Globus pallidus (tissue), 1 donor: Measurements from ENCODE around the gene BROX.
"Not testable (repeated sequence)": the region's sequence is repeated elsewhere in the genome, so short reads cannot be mapped to it uniquely, and the experiment has no call there.

Source experiments
- DNase-seq: peaks from one replicate; pipeline ENCODE4 v3.0.0-alpha.2; 2015; ENCODE audit warnings: low spot score

BROX gene

DNA sequence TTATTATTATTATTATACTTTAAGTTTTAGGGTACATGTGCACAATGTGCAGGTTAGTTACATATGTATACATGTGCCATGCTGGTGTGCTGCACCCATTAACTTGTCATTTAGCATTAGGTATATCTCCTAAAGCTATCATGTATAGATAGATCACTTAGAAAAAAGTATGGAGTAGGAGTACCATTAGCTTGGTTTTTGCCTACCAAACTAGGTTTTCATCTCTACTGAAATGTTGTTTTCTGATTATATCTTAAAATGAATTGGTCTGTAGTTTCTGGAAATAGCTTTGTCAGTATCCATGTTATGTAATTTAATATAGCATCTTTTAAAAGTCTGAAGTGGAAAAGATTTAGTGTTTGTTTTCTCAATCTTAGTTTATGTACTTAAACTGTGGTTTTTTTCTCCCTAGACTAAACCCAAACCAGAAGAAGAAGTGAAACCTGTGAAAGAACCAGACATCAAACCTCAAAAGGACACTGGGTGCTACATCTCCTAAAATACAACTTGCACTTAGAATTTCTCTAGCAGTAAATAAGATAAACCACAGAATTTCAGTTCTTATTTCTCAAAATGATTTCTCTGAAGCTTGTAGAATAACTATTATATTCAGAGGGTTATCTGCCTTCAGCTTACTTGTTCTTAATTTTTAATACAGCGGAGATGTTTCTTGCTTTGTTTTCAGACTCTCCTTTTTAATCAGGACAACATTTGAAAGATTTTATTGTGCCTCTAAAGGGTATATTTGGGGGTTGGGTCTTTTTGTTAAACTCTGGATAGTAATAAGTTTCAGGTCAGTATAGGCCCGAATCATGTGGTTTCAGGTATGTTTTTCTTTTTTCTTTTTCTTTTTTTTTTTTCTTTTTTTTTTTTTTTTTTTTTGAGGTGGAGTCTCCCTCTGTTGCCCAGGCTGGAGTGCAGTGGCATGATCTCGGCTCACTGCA is 20.1 kb downstream of the BROX start:
- DNase-seq = peak; percentile 42

DNA sequence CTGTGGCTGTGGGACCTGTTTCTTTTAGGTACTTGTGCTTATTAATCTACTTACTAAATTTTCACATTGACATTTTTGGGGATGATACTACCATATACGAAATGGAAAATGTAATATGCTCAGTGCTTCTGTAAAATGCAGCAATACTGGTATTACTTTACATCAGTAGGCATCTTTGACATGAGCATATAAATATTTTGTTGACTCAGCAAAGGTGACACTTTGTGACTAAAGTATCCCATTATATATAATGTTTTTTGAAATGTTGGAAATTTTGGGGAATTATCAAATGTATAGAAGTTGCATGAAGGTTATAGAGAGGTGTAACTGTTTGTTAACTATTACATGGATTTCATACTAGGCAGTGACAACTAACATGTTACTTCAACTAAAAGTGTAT is 22.4 kb downstream of the BROX start:
- no peak for DNase-seq

DNA sequence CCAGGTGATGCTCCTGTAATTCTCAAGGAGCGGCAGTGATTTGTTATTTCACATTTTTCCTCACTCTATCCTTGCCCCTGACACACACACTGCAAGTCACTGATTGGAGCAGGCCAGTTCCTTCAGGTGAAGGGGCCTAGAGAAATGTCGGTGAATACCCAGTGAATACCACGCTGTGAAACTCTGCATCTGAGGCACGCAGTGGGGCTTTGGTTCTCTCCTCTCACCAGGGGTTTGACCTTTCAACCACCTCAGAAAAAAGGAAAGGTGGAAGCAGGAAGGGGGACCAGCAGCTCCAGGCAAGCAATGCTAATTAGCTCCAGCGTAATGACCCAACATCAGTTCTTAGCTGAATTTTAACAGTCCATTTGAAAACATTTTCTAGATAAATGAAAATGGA is 24.1 kb downstream of the BROX start:
- no peak for DNase-seq

- DNase-seq = no peak
Observed at GRCh38 chr1:222736972-222737371, 24.6 kb downstream of the BROX start, which contains the start of gene FAM177B. Gene FAM177B (plus strand): TSS chr1:222737202. CDS start chr1:222746546, 9,344 bp downstream.

DNA sequence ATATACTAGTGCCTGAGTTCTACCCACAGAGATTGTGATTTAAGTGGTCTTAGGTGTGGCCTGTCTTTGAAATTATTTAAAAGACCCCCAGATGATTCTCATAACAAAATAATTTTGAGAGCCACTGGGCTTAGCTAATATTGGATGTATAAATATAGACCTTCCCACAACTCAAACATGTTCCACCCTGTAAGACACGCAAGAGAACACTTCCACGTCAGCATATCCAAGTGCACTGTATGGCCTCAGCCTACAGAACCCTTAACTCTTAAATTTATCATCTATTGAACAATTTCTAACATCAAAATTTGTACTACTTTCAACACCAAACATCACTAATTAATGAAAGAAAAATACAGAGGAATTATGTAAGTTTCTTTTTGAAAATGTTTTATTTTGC is 27.1 kb downstream of the BROX start:
- no peak for DNase-seq

DNA sequence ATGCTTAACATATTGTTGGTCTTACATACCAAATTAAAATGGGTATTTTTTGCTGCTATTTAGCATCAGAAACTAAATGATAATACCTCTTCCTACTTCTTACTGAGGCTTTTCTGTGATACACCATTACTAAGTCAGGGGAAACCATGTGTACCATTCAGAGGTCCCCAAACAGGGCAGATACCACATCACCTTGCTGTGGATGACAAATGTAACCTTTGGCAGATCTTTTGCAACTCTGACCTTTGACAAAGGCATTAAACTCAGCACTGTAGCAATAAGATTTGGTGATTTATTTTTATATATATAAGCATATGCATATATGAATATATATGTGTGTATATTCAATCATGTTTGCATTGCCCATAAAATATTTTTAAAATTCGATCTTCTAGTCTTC is 27.6 kb downstream of the BROX start:
- no peak for DNase-seq

- not testable (repeated sequence) for DNase-seq
Observed at GRCh38 chr1:222741630-222742457, 29.5 kb downstream of the BROX start.

DNA sequence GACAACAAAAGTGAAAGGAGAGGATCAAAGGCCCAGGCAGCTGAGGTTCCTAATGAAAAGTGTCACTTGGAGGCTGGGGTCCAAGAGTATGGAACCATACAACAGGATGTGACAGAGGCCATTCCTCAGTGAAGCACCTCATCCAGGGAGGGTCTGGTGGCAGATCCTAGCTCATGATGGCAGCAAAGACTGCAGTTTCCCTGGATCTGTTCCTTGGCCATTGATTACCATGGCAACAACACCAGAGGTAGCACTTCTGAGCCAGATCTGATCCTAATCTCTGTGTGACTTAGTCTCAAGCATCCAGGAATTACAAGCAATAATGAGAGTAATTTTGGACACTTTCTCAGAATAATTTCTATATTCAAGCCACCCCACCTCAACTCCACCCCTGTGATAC is 37.6 kb downstream of the BROX start:
- DNase-seq = no peak

- no peak for DNase-seq
Observed at GRCh38 chr1:222750651-222751050, 38.3 kb downstream of the BROX start.

DNA sequence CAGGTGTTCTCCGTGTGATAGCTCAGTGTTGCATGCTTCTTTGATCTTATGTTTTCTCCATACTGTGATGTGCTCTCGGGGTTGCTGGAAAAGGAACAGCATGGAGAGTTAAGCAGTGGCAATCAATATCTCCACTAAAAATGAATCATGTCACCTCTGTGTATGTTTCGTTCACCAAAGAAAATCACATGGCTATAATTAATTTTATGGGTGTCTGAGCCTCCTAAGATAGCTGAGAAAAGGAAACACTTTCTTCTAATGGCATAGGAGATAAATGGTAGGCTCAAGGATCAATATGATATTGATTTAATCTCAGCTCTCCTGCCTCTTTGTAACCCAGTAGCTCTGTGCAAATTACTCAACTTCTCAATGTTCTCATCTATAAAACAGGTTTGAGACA is 38.9 kb downstream of the BROX start:
- no peak for DNase-seq

- peak; percentile 49 for DNase-seq
Observed at GRCh38 chr1:222754366-222755139, 42.2 kb downstream of the BROX start.

DNA sequence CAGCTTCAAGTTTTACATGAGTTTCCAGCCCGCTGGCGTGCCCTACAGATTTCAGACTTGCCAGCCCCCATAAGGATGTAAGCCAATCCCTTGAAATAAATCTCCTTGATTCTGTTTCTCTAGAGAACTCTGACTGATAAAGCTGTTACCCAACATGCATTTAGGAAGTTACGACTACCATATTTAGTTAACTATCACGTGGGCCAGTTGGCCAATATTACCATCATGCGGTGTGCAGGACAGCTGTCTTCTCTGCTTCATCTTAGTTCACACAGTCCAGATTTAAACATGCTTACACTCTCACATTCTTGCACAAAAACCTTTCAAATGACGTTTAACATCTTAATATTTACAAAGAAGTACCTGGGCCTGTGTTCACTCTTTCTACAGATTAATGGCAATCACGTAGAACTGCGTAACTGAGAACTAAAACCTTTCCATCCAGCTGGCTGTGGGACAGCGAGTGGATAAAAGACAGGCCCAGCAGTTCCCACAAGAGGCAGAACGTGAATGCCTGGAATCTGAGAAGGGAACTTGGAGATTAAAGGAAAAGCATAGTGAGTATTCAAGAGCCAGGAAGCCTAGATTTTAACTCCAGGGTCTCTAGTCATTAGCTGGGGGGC is 45.4 kb downstream of the BROX start:
- DNase-seq = no peak

DNA sequence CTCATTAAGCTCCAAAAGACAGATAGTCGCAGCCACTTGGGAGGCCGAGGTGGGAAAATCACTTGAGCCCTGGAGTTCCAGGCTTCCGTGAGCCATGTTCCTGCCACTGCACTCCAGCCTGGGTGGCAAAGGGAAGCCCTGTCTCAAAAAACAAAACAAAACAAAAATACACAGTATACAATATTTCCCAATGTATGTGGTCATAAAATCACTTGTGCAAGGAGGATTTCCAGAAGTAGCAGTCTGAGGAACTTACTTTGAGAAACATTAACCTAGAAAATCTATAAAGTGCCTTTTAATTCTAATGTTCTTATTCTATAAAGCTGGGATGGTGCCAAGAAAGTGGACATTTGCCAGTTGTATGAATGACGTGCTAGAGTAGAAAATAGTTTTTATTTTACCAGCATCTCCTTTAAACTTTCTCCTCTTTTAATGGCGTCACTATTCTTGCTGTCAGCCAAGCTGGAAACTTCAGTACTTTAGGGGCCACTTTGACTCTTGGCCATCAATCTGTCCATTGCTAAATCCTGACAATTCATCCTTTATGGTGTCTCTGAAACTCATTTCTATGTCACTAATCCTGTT is 47.2 kb downstream of the BROX start:
- no peak for DNase-seq

GRCh38 chr1:222761083-222761482 is 48.7 kb downstream of the BROX start:
- DNase-seq = no peak

- DNase-seq = not testable (repeated sequence)
Observed at GRCh38 chr1:222762178-222762577, 49.8 kb downstream of the BROX start.

- no peak for DNase-seq
Observed at GRCh38 chr1:222767152-222767571, 54.8 kb downstream of the BROX start.

DNA sequence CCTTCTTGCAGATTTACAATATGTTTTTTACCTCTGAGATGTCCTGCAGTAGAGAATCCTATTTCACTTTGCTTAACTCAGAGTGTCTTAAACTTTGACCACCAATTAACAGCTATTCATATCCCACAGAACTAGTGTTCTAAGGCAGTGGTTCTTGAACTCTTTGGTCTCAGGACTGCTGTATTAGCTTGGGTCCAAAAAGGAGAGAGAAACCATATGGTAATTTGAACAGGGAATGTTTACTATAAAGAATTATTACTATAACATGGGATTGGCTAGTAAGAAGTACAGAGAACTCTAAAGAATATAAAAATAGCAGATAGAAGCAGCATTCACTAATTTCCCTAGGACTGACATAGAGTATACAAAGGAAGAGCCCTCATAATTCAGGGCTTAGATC is 56.2 kb downstream of the BROX start:
- DNase-seq = no peak

- DNase-seq = no peak
Observed at GRCh38 chr1:222769181-222769580, 56.8 kb downstream of the BROX start.

- no peak for DNase-seq
Observed at GRCh38 chr1:222769971-222770620, 57.7 kb downstream of the BROX start.

- DNase-seq = peak; percentile 42
Observed at GRCh38 chr1:222772996-222773379, 60.6 kb downstream of the BROX start.

DNA sequence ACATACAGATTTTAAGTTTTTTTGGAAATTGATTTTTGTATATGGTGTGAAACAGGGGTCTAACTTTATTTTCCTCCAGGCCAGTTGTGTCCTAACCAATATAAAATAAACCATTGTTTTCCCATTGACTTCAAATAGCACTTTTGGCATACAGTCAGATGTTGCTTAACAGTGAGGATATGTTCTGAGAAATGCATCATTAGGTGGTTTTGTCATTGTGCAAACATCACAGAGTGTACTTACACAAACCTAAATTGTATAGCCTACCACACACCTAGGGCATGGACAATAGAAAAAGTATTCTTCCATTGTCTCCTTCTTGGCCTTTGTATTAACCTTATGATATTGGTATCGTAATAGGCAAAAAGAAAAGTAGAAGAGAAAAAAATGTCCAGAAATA is 65.1 kb downstream of the BROX start:
- DNase-seq = no peak
